HG02588 (cell line): ENCODE data around the gene LDLR.
"Not testable (repeated sequence)": the region's sequence is repeated elsewhere in the genome, so short reads cannot be mapped to it uniquely, and the experiment has no call there.

Experiments used
- ATAC-seq: cut with Tn5 transposase; IDR thresholded peaks from one replicate; pipeline ENCODE4 v1.9.1; 2021; ENCODE audit warnings: mild to moderate bottlenecking, moderate library complexity; ENCODE audit not compliant: unreplicated experiment

The LDLR gene

GRCh38 chr19:11138601-11139300 is 49.5 kb downstream of the LDLR start:
- ATAC-seq, result no peak

- ATAC-seq, result not testable (repeated sequence)
These were observed 50.8 kb downstream of the LDLR start for GRCh38 chr19:11140023-11140538.

GRCh38 chr19:11140896-11141295 is 51.6 kb downstream of the LDLR start:
- no peak for ATAC-seq

GRCh38 chr19:11141937-11142527 is 52.8 kb downstream of the LDLR start:
- ATAC-seq, result no peak

GRCh38 chr19:11142528-11143171 is 53.4 kb downstream of the LDLR start:
- no peak for ATAC-seq

GRCh38 chr19:11145536-11145924 is 56.3 kb downstream of the LDLR start:
- no peak for ATAC-seq

- no peak for ATAC-seq
These were observed 58.7 kb downstream of the LDLR start for GRCh38 chr19:11148001-11148400.

GRCh38 chr19:11151181-11151580 is 61.9 kb downstream of the LDLR start:
- no peak for ATAC-seq

- no peak for ATAC-seq
These were observed 63.2 kb downstream of the LDLR start for GRCh38 chr19:11152318-11153062.

GRCh38 chr19:11154683-11155047 is 65.4 kb downstream of the LDLR start:
- no peak for ATAC-seq

- ATAC-seq, result peak; percentile 93
These were observed 66.3 kb downstream of the LDLR start, which contains the start of gene SPC24 for GRCh38 chr19:11155373-11156120. Gene SPC24 (minus strand): TSS chr19:11155782. CDS start chr19:11155776, 6 bp downstream.

GRCh38 chr19:11159598-11160439 is 70.6 kb downstream of the LDLR start:
- no peak for ATAC-seq

- ATAC-seq, result not testable (repeated sequence)
These were observed 71.1 kb downstream of the LDLR start for GRCh38 chr19:11160440-11160768.

GRCh38 chr19:11164296-11164695 is 75.0 kb downstream of the LDLR start:
- ATAC-seq, result no peak

- no peak for ATAC-seq
These were observed 75.7 kb downstream of the LDLR start for GRCh38 chr19:11164879-11165406.

- no peak for ATAC-seq
These were observed 76.3 kb downstream of the LDLR start for GRCh38 chr19:11165486-11166030.

GRCh38 chr19:11166281-11167142 is 77.2 kb downstream of the LDLR start:
- ATAC-seq, result no peak

- no peak for ATAC-seq
These were observed 79.3 kb downstream of the LDLR start for GRCh38 chr19:11168568-11168967.
